ENCODE measurements around the gene GPSM1.
"Not testable (repeated sequence)": the region's sequence is repeated elsewhere in the genome, so short reads cannot be mapped to it uniquely, and the experiment has no call there.

Gene GPSM1

DNA sequence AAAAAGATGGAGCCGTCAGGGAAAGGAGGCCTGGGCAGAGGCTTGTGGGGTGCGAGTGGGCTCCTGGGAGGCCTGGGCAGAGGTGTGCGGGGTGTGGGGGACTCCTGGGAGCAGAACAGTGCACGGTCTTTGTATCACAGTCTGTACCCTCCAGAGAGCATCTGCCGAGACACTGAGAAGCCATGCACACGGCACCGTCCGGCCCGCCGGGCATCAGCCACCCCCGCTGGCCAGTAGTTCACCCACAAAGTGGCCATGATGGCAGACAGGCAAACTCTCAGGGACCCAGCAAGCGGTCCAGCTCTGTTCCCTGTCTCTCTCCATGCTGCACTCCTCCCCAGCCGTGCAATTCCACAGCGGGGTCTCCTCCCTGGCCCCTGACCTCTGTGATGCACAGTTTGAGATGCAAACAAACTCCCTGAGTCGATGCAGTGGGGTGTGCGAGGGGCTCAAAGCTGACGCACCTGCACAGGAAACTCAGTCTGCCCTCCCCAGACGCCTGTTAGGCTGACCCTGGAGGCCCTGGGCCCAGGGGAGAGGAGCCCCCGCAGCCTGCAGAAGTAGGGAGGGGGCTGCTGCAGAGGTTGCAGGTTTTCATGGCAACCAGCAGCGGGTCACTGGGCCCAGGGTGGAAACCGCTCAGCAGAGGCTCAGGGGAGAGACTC, 9.1 kb upstream of the GPSM1 start:
- no peak for TF ChIP-seq CTCF (conservative IDR thresholded peaks at IDR 0.05; ENCODE audit: control insufficient read depth, insufficient read depth, low read depth, low read length)
- H3K4me3 ChIP-seq (ENCODE audit: control insufficient read depth, low read depth, low read length), result no peak overlapping the region
- no peak for DNase-seq (ENCODE audit: low read depth)

DNA sequence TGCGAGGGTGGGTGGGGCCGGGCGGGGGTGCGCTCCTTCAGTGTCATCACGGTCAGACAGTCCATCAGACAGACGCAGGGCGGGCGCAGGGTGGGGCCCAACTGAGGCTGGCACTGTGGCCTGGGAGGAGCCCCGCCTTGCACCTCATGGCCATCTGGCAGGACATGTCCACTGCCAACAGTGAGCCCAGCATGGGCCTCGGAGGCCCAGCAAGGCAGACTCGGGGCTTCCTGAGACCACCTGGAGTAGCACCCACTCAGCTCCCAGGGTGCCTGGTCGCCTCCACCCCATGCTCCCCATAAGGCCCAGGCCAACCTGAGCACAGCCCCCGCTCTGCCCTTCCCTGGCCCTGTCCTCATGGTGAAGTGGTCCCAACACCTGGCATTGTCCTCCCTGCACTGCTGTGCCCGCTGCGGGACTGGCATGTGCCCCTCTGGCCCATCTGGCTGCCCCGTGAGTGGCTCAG, 8.5 kb upstream of the GPSM1 start:
- no peak overlapping the region for H3K4me3 ChIP-seq (ENCODE audit: control insufficient read depth, low read depth, low read length)
- DNase-seq (ENCODE audit: low read depth), result no peak
- TF ChIP-seq CTCF (conservative IDR thresholded peaks at IDR 0.05; ENCODE audit: control insufficient read depth, insufficient read depth, low read depth, low read length), result no peak

GRCh38 chr9:136319244-136319643, 8.1 kb upstream of the GPSM1 start:
- not testable (repeated sequence) for DNase-seq (ENCODE audit: low read depth); H3K4me3 ChIP-seq (ENCODE audit: control insufficient read depth, low read depth, low read length)

GRCh38 chr9:136319955-136320354, 7.4 kb upstream of the GPSM1 start:
- DNase-seq (ENCODE audit: low read depth); H3K4me3 ChIP-seq (ENCODE audit: control insufficient read depth, low read depth, low read length): not testable (repeated sequence)

DNA sequence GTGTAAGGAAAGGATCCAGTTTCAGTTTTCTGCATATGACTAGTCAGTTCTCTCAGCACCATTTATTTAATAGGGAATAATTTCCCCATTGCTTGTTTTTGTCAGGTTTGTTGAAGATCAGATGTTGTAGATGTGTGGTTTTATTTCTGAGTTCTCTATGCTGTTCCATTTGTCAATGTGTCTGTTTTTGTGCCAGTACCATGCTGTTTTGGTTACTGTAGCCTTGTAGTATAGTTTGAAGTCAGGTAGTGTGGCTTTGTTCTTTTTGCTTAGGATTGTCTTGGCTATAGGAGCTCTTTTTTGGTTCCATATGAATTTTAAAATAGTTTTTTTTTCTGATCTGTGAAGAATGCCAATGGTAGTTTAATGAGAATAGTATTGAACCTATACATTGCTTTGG, 6.4 kb upstream of the GPSM1 start:
- not testable (repeated sequence) for H3K4me3 ChIP-seq (ENCODE audit: control insufficient read depth, low read depth, low read length); DNase-seq (ENCODE audit: low read depth)

DNA sequence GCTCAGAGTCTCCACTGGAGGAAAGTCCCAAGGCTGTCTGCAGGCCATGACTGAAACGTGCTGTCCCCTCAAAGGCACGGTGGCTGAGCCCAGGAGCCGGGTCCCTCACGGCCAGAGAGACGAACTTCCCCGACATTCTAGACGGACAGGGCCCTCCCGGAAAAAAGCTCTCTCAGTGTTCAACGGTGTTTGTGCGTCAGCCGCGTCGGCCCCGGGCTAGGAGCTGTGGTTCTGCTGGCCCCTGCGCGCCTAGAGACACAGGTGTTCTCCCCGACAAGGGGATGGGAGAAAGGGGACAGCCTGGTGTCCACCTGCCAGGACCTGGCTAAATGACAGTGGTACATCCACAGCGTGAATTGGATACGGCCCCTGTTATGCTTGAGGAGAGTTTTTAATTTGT, 5.8 kb upstream of the GPSM1 start:
- H3K4me3 ChIP-seq (ENCODE audit: control insufficient read depth, low read depth, low read length), result no peak overlapping the region
- no peak for TF ChIP-seq CTCF (conservative IDR thresholded peaks at IDR 0.05; ENCODE audit: control insufficient read depth, insufficient read depth, low read depth, low read length)
- DNase-seq (ENCODE audit: low read depth), result no peak

DNA sequence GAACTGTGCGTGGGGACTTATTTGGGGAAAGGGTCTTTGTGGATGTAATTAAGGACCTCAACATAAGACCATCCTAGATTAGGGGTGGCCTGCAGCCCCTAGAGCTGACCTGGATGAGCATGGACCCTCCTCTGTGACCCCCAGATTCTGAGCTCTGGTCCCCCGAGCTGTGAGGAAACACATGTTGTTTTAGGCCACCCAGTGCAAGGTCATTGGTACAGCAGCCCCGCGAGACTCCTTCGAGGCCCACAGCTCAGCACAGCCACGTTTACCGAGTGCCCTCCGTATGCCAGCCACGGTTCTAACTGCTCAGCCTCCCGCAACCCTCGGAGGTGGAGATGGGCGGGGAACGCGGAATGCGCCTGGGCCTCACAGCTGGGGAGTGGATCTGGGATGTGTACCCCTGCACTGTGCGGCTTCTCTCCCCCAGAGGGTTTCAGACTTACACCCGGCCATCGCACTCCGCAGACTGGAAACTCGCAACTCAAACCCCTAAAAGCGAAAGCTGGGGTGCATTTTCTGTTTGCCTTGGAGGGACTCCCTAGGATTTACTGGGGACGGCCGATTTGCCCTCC, 4.5 kb upstream of the GPSM1 start:
- no peak overlapping the region for H3K4me3 ChIP-seq (ENCODE audit: control insufficient read depth, low read depth, low read length)
- no peak for DNase-seq (ENCODE audit: low read depth)
- TF ChIP-seq CTCF (conservative IDR thresholded peaks at IDR 0.05; ENCODE audit: control insufficient read depth, insufficient read depth, low read depth, low read length), result no peak

DNA sequence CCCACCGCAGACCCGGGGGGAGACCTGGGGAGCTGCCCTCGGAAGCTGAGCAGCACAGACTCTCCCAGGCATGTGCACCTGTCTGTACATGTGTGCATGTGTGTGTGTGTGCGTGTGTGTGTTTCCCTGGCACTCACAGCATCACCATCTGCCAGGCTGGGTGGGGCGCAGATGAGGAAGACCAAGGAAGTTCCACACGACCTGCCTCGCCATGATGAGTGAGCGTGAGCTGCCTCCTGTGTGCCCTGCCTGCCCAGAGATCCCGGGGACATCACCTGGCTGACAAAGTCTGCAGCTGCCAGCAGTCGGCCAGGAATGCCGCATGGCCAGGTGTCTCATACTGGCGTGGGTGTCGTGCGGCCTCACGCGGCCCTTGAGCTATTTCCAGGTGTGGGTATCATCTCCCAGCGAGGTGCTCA, 4.0 kb upstream of the GPSM1 start:
- TF ChIP-seq CTCF (conservative IDR thresholded peaks at IDR 0.05; ENCODE audit: control insufficient read depth, insufficient read depth, low read depth, low read length), result no peak
- no peak overlapping the region for H3K4me3 ChIP-seq (ENCODE audit: control insufficient read depth, low read depth, low read length)
- DNase-seq (ENCODE audit: low read depth), result no peak

Measured in fibroblast of mammary gland (primary cell).